PC-9 (cell line): Measurements from ENCODE around the gene APOC4. TPM values are rescaled to one million over a fixed set of nuclear protein-coding genes. Genes with fewer than 3 reads are reported as not detected.

Source experiments
- BruUV-seq: library from RNA; stranded (reverse); fragments of 400-500 nt; replicated peaks from 2 replicates; lab custom pipeline; 2021; lab: Mats Ljungman, UMichigan
- CTCF ChIA-PET: fragments of 300-600 bp; sonication (Branson Sonifier 250); formaldehyde crosslinking; loops from one replicate; lab custom pipeline; 2022; ENCODE audit warnings: antibody characterized with exemption; lab: Charles Lee
- POLR2A ChIA-PET: fragments of 300-600 bp; sonication (Branson Sonifier 250); formaldehyde crosslinking; loops from one replicate; lab custom pipeline; 2022; ENCODE audit warnings: antibody characterized with exemption; ENCODE audit not compliant: unreplicated experiment; lab: Charles Lee
- DNase-seq, 2 experiments: peaks; one replicate each; pipeline versions ENCODE4 v3.0.0 to v3.0.0-alpha.2; 2015 to 2022; ENCODE audit warnings: mixed read lengths in 1 of 2
- H2AFZ ChIP-seq: fragments of 200-600 bp; sonication (generic); 2 replicates; pipeline ENCODE4 v1.8.1; 2017; ENCODE audit warnings: antibody characterized with exemption
- H3F3A ChIP-seq: fragments of 200-600 bp; sonication (generic); 2 replicates; pipeline ENCODE4 v1.8.1; 2017; ENCODE audit warnings: antibody characterized with exemption, mild to moderate bottlenecking, low read depth; ENCODE audit not compliant: insufficient read depth
- H3K27ac ChIP-seq: fragments of 200-600 bp; sonication (generic); 2 replicates; pipeline ENCODE4 v1.6.1; 2016; ENCODE audit warnings: mixed run types
- H3K27me3 ChIP-seq: fragments of 200-600 bp; sonication (generic); 2 replicates; pipeline ENCODE4 v1.6.1; 2016; ENCODE audit warnings: low read depth, mixed run types; ENCODE audit not compliant: insufficient read depth
- H3K36me3 ChIP-seq: fragments of 200-600 bp; sonication (generic); 2 replicates; pipeline ENCODE4 v1.6.1; 2016; ENCODE audit warnings: low read depth, mixed run types
- H3K4me1 ChIP-seq: fragments of 200-600 bp; sonication (generic); replicated peaks from 2 replicates; pipeline ENCODE4 v1.6.1; 2016; ENCODE audit warnings: mixed run types; ENCODE audit not compliant: insufficient read depth
- H3K4me2 ChIP-seq: fragments of 200-600 bp; sonication (generic); 2 replicates; pipeline ENCODE4 v1.6.1; 2017; ENCODE audit warnings: mixed run types
- H3K4me3 ChIP-seq: fragments of 200-600 bp; sonication (generic); 2 replicates; pipeline ENCODE4 v1.6.1; 2016; ENCODE audit warnings: mixed run types
- H3K79me2 ChIP-seq: fragments of 200-600 bp; sonication (generic); 2 replicates; pipeline ENCODE4 v1.6.1; 2017; ENCODE audit warnings: low read depth, mixed run types
- H3K9me2 ChIP-seq: fragments of 200-600 bp; sonication (generic); 2 replicates; pipeline ENCODE4 v1.8.1; 2017; ENCODE audit warnings: mild to moderate bottlenecking; ENCODE audit not compliant: insufficient read depth
- H3K9me3 ChIP-seq: fragments of 200-600 bp; sonication (generic); 2 replicates; pipeline ENCODE4 v1.8.1; 2016; ENCODE audit warnings: low read depth; ENCODE audit not compliant: insufficient read depth
- H4K20me1 ChIP-seq: fragments of 200-600 bp; sonication (generic); 2 replicates; pipeline ENCODE4 v1.8.1; 2017; ENCODE audit not compliant: insufficient read depth
- CTCF ChIP-seq: fragments of 200-600 bp; sonication (generic); conservative IDR thresholded peaks from 2 replicates; pipeline ENCODE4 v1.6.1; 2017; ENCODE audit warnings: mixed run types, antibody characterized with exemption, mild to moderate bottlenecking, moderate library complexity
- EZH2 ChIP-seq: fragments of 200-600 bp; sonication (generic); IDR thresholded peaks from 2 replicates; pipeline ENCODE4 v1.8.0; 2017; ENCODE audit warnings: antibody characterized with exemption, low read depth
- intact Hi-C: fragments of 100-400 bp; cut with micrococcal nuclease; formaldehyde crosslinking; loops from one replicate; pipeline ENCODE4 v1.10.0; 2022; ENCODE audit not compliant: unreplicated experiment
- total RNA-seq: library from RNA; stranded (reverse); gene quantifications from 2 replicates; pipeline ENCODE4 v1.2.3, GENCODE V29; 2021

APOC4 gene
- total RNA-seq, 1 experiment from 2014 or later = not detected

GRCh38 chr19:44992336-44993163 is 50.5 kb downstream of the APOC4 start:
- no peaks in the 10 kb centered on the region for H3K27me3 ChIP-seq
- H2AFZ ChIP-seq = no peak overlapping the region
- peaks cover 4% of the 10 kb centered on the region for H4K20me1 ChIP-seq
- no peaks in the 10 kb centered on the region for H3K79me2 ChIP-seq
- no peaks in the 10 kb centered on the region for H3K4me1 ChIP-seq
- H3K4me2 ChIP-seq = no peak overlapping the region
- DNase-seq = no peak
- no peaks in the 10 kb centered on the region; the same call in 1 of the 2 replicates for H3K36me3 ChIP-seq
- no TSS peak for BruUV-seq
- TF ChIP-seq EZH2 = no peak
- no peak for TF ChIP-seq CTCF
- H3K4me3 ChIP-seq = no peak overlapping the region
- no peak overlapping the region for H3K27ac ChIP-seq
- ChIA-PET CTCF (interaction anchor here (0.7 kb wide), 1 partner anchor 384 kb away, joined by 3 read pairs; no protein-coding TSS in a partner anchor), POLR2A (no interaction called here)
- no peaks in the 10 kb centered on the region for H3K9me2 ChIP-seq
- H3F3A ChIP-seq = peaks cover 2% of the 10 kb centered on the region; the same call in 1 of the 2 replicates
- no peaks in the 10 kb centered on the region for H3K9me3 ChIP-seq
- intact Hi-C loops = no loop called here

GRCh38 chr19:44993526-44993925 is 51.5 kb downstream of the APOC4 start:
- TF ChIP-seq EZH2 = no peak
- TF ChIP-seq CTCF = no peak

GRCh38 chr19:44993926-44994537 is 52.0 kb downstream of the APOC4 start:
- Histone ChIP-seq H3K9me3 (no peaks in the 10 kb centered on the region), H3K4me2 (no peak overlapping the region), H3K4me3 (no peak overlapping the region), H3K4me1 (no peaks in the 10 kb centered on the region), H4K20me1 (peaks cover 2% of the 10 kb centered on the region; the same call in 1 of the 2 replicates), H3K9me2 (no peaks in the 10 kb centered on the region), H3K79me2 (no peaks in the 10 kb centered on the region), H3K27me3 (no peaks in the 10 kb centered on the region), H2AFZ (no peak overlapping the region), H3F3A (peaks cover 11% of the 10 kb centered on the region; the same call in 1 of the 2 replicates), H3K36me3 (no peaks in the 10 kb centered on the region; the same call in 1 of the 2 replicates), H3K27ac (no peak overlapping the region)
- CTCF ChIA-PET = no interaction called here
- no peak for DNase-seq
- intact Hi-C loops = no loop called here
- TF ChIP-seq EZH2 (no peak), CTCF (no peak)
- no TSS peak for BruUV-seq
- POLR2A ChIA-PET = no interaction called here

More at GRCh38 chr19:44993526-44993925, 51.5 kb downstream of the APOC4 start:
- Histone ChIP-seq H3F3A (peaks cover 11% of the 10 kb centered on the region; the same call in 1 of the 2 replicates), H3K79me2 (no peaks in the 10 kb centered on the region), H3K36me3 (no peaks in the 10 kb centered on the region; the same call in 1 of the 2 replicates), H3K9me2 (no peaks in the 10 kb centered on the region), H3K27ac (no peak overlapping the region), H3K9me3 (no peaks in the 10 kb centered on the region), H2AFZ (no peak overlapping the region), H4K20me1 (peaks cover 4% of the 10 kb centered on the region; the same call in 1 of the 2 replicates), H3K4me1 (no peaks in the 10 kb centered on the region), H3K4me3 (no peak overlapping the region), H3K27me3 (no peaks in the 10 kb centered on the region), H3K4me2 (no peak overlapping the region)
- intact Hi-C loops = no loop called here
- POLR2A ChIA-PET = no interaction called here
- no TSS peak for BruUV-seq
- no peak for DNase-seq
- CTCF ChIA-PET = no interaction called here

Other genes starting within 250 kb of the APOC4 start
- not detected in 2 replicates for gene CEACAM16, start 243.1 kb upstream of the APOC4 start, total RNA-seq
- 36.1 and 38.9 TPM in 2 replicates for gene BCL3, start 193.5 kb upstream of the APOC4 start, total RNA-seq
- 53.6 and 68.8 TPM in 2 replicates for gene CBLC, start 164.3 kb upstream of the APOC4 start, total RNA-seq
- 146 and 199 TPM in 2 replicates for gene BCAM, start 133.1 kb upstream of the APOC4 start, total RNA-seq
- 115 and 136 TPM in 2 replicates for gene NECTIN2, start 95.9 kb upstream of the APOC4 start, total RNA-seq
- gene TOMM40, start 51.0 kb upstream of the APOC4 start, total RNA-seq = 83.6 and 86.0 TPM in 2 replicates
- gene APOE, start 36.4 kb upstream of the APOC4 start, total RNA-seq = 11.5 and 16.5 TPM in 2 replicates
- gene APOC1, start 27.6 kb upstream of the APOC4 start, total RNA-seq = 27.4 and 31.1 TPM in 2 replicates
- not detected in 2 replicates for gene APOC2, start 3.8 kb downstream of the APOC4 start, total RNA-seq
- gene CLPTM1, start 13.1 kb downstream of the APOC4 start, total RNA-seq = 98.2 and 111 TPM in 2 replicates
- 5.8 and 10.6 TPM in 2 replicates for gene RELB, start 59.2 kb downstream of the APOC4 start, total RNA-seq
- gene CLASRP, start 96.8 kb downstream of the APOC4 start, total RNA-seq = 74.1 and 76.8 TPM in 2 replicates
- 3.1 and 3.7 TPM in 2 replicates for gene ZNF296, start 134.2 kb downstream of the APOC4 start, total RNA-seq
- 29.6 and 30.6 TPM in 2 replicates for gene GEMIN7, start 137.0 kb downstream of the APOC4 start, total RNA-seq
- 41.1 and 49.5 TPM in 2 replicates for gene PPP1R37, start 150.9 kb downstream of the APOC4 start, total RNA-seq
- gene NKPD1, start 218.7 kb downstream of the APOC4 start, total RNA-seq = 0.37 and 0.75 TPM in 2 replicates
- 61.6 and 104 TPM in 2 replicates for gene TRAPPC6A, start 236.0 kb downstream of the APOC4 start, total RNA-seq
- 11.5 and 17.8 TPM in 2 replicates for gene BLOC1S3, start 236.5 kb downstream of the APOC4 start, total RNA-seq